Smooth muscle cell (in vitro differentiated cells): ENCODE results near the gene RPL29. TPM values are rescaled to one million over a fixed set of nuclear protein-coding genes. Genes with fewer than 3 reads are reported as not detected.

Source experiments
- DNase-seq: peaks from one replicate; lab custom pipeline; 2025; ENCODE audit not compliant: unreplicated experiment; lab: John Stamatoyannopoulos, UW
- H2AFZ ChIP-seq: fragments of 200-600 bp; sonication (generic); 2 replicates; pipeline ENCODE4 v1.6.0; 2016; ENCODE audit warnings: antibody characterized with exemption, low read depth, mild to moderate bottlenecking
- H3F3A ChIP-seq: fragments of 200-600 bp; sonication (generic); 2 replicates; pipeline ENCODE4 v1.6.0; 2017; ENCODE audit warnings: antibody characterized with exemption, low read depth
- H3K27ac ChIP-seq: fragments of 200-600 bp; sonication (generic); 2 replicates; pipeline ENCODE4 v1.5.1; 2016; ENCODE audit warnings: low read depth, mild to moderate bottlenecking
- H3K27me3 ChIP-seq: fragments of 200-600 bp; sonication (generic); 2 replicates; pipeline ENCODE4 v1.6.1; 2016; ENCODE audit warnings: low read depth, mild to moderate bottlenecking
- H3K36me3 ChIP-seq: fragments of 200-600 bp; sonication (generic); 2 replicates; pipeline ENCODE4 v1.5.1; 2016; ENCODE audit warnings: low read depth
- H3K4me1 ChIP-seq: fragments of 200-600 bp; sonication (generic); 2 replicates; pipeline ENCODE4 v1.5.1; 2016; ENCODE audit warnings: low read depth
- H3K4me2 ChIP-seq: fragments of 200-600 bp; sonication (generic); 2 replicates; pipeline ENCODE4 v1.6.0; 2016; ENCODE audit warnings: mild to moderate bottlenecking
- H3K4me3 ChIP-seq: fragments of 200-600 bp; sonication (generic); 2 replicates; pipeline ENCODE4 v1.5.1; 2016; ENCODE audit warnings: mild to moderate bottlenecking
- H3K79me2 ChIP-seq: fragments of 200-600 bp; sonication (generic); 2 replicates; pipeline ENCODE4 v1.6.0; 2016; ENCODE audit warnings: low read depth, mild to moderate bottlenecking
- H3K9ac ChIP-seq: fragments of 200-600 bp; sonication (generic); 2 replicates; pipeline ENCODE4 v1.6.0; 2016; ENCODE audit warnings: low read depth
- H3K9me3 ChIP-seq: fragments of 200-600 bp; sonication (generic); replicated peaks from 2 replicates; pipeline ENCODE4 v1.5.1; 2016; ENCODE audit warnings: low read depth
- H4K20me1 ChIP-seq: fragments of 200-600 bp; sonication (generic); 2 replicates; pipeline ENCODE4 v1.6.0; 2016; ENCODE audit warnings: low read depth
- CTCF ChIP-seq: fragments of 200-600 bp; sonication (generic); IDR thresholded peaks from 2 replicates; pipeline ENCODE4 v1.5.1; 2017; ENCODE audit warnings: borderline replicate concordance, mild to moderate bottlenecking, antibody characterized with exemption; ENCODE audit not compliant: insufficient read depth, poor library complexity, severe bottlenecking
- WGBS: methylation state at CpG from one replicate; pipeline ENCODE4 v1.1.7; 2016; ENCODE audit warnings: low lambda C conversion rate; 5-methylcytosine and 5-hydroxymethylcytosine counted together
- polyA plus RNA-seq: library from polyadenylated mRNA; unstranded; fragments of >200 nt; fragmentation: Nextera tagmentation; extraction: Ambion mirVana; gene quantifications from 2 replicates; pipeline ENCODE4 v1.2.1, GENCODE V29; 2016
- total RNA-seq: library from RNA; depleted of rRNA; stranded (reverse); fragments of >200 nt; gene quantifications from 2 replicates; pipeline ENCODE4 v1.2.3, GENCODE V29; 2014

RPL29 gene
- total and polyA plus RNA-seq, 2 experiments from 2014 or later = 708 to 1,004 TPM

GRCh38 chr3:52038227-52038626, 42.5 kb upstream of the RPL29 start:
- H3K9ac ChIP-seq = no peak overlapping the region
- H3K36me3 ChIP-seq = no peaks in the 10 kb centered on the region
- no peaks in the 10 kb centered on the region for H3F3A ChIP-seq
- no peak overlapping the region for H3K27ac ChIP-seq
- no peaks in the 10 kb centered on the region for H4K20me1 ChIP-seq
- 98% methylated on average over 6 of the region's 6 CpGs for WGBS
- no peaks in the 10 kb centered on the region for H3K79me2 ChIP-seq
- H3K4me3 ChIP-seq = no peak overlapping the region
- DNase-seq = no peak
- H2AFZ ChIP-seq = no peak overlapping the region
- no peak for TF ChIP-seq CTCF
- H3K4me1 ChIP-seq = no peaks in the 10 kb centered on the region
- H3K4me2 ChIP-seq = no peak overlapping the region
- no peaks in the 10 kb centered on the region for H3K9me3 ChIP-seq
- H3K27me3 ChIP-seq = no peaks in the 10 kb centered on the region

GRCh38 chr3:52037291-52037690, 41.6 kb upstream of the RPL29 start:
- Histone ChIP-seq H3K36me3 (no peaks in the 10 kb centered on the region), H3K4me3 (no peak overlapping the region), H2AFZ (no peak overlapping the region), H3K4me1 (no peaks in the 10 kb centered on the region), H3F3A (no peaks in the 10 kb centered on the region), H3K9me3 (no peaks in the 10 kb centered on the region), H3K4me2 (no peak overlapping the region), H3K27me3 (no peaks in the 10 kb centered on the region), H4K20me1 (no peaks in the 10 kb centered on the region), H3K27ac (no peak overlapping the region), H3K79me2 (no peaks in the 10 kb centered on the region), H3K9ac (no peak overlapping the region)
- TF ChIP-seq CTCF = no peak
- DNase-seq = no peak
- WGBS = 91% methylated on average over 4 of the region's 4 CpGs

GRCh38 chr3:52036829-52037228, 41.1 kb upstream of the RPL29 start:
- H3K27me3 ChIP-seq = no peaks in the 10 kb centered on the region
- no peaks in the 10 kb centered on the region for H3K36me3 ChIP-seq
- H2AFZ ChIP-seq = no peak overlapping the region
- no peaks in the 10 kb centered on the region for H3K9me3 ChIP-seq
- no peaks in the 10 kb centered on the region for H3K4me1 ChIP-seq
- no peak overlapping the region for H3K9ac ChIP-seq
- H3K27ac ChIP-seq = no peak overlapping the region
- H3K4me2 ChIP-seq = no peak overlapping the region
- no peaks in the 10 kb centered on the region for H3K79me2 ChIP-seq
- TF ChIP-seq CTCF = no peak
- no peak overlapping the region for H3K4me3 ChIP-seq
- no peaks in the 10 kb centered on the region for H3F3A ChIP-seq
- H4K20me1 ChIP-seq = no peaks in the 10 kb centered on the region
- 24% methylated on average over 5 of the region's 5 CpGs for WGBS
- DNase-seq = no peak

GRCh38 chr3:52036222-52036694, 40.6 kb upstream of the RPL29 start:
- Histone ChIP-seq H3K9ac (no peak overlapping the region), H3K4me1 (no peaks in the 10 kb centered on the region), H3K4me3 (no peak overlapping the region), H3F3A (no peaks in the 10 kb centered on the region), H2AFZ (no peak overlapping the region), H3K36me3 (no peaks in the 10 kb centered on the region), H3K9me3 (no peaks in the 10 kb centered on the region), H3K27me3 (no peaks in the 10 kb centered on the region), H3K27ac (no peak overlapping the region), H3K79me2 (no peaks in the 10 kb centered on the region), H3K4me2 (no peak overlapping the region), H4K20me1 (no peaks in the 10 kb centered on the region)
- TF ChIP-seq CTCF = no peak
- WGBS = 94% methylated on average over 5 of the region's 5 CpGs
- DNase-seq = no peak
